GM23248 (cell line): ENCODE measurements around the gene PPT1. TPM values are rescaled to one million over a fixed set of nuclear protein-coding genes. Genes with fewer than 3 reads are reported as not detected.

ENCODE experiments used
- DNase-seq: peaks from one replicate; pipeline ENCODE4 v3.0.0-alpha.2; 2015
- H2AFZ ChIP-seq: fragments of 200-600 bp; sonication (generic); 2 replicates; pipeline ENCODE4 v1.6.1; 2016; ENCODE audit warnings: antibody characterized with exemption
- H3F3A ChIP-seq: fragments of 200-600 bp; sonication (generic); 2 replicates; pipeline ENCODE4 v1.6.1; 2016; ENCODE audit warnings: mild to moderate bottlenecking, antibody characterized with exemption, mixed run types; ENCODE audit not compliant: insufficient read depth
- H3K27ac ChIP-seq: fragments of 200-600 bp; sonication (generic); 2 replicates; pipeline ENCODE4 v1.5.1; 2016; ENCODE audit warnings: mild to moderate bottlenecking
- H3K27me3 ChIP-seq: fragments of 200-600 bp; sonication (generic); replicated peaks from 2 replicates; pipeline ENCODE4 v1.6.1; 2016; ENCODE audit warnings: mild to moderate bottlenecking; ENCODE audit not compliant: insufficient read depth
- H3K36me3 ChIP-seq: fragments of 200-600 bp; sonication (generic); 2 replicates; pipeline ENCODE4 v1.6.1; 2016; ENCODE audit warnings: low read depth, mild to moderate bottlenecking
- H3K4me1 ChIP-seq: fragments of 200-600 bp; sonication (generic); 2 replicates; pipeline ENCODE4 v1.6.1; 2016; ENCODE audit warnings: mild to moderate bottlenecking; ENCODE audit not compliant: insufficient read depth
- H3K4me2 ChIP-seq: fragments of 200-600 bp; sonication (generic); one replicate; pipeline ENCODE4 v1.6.1; 2016; ENCODE audit warnings: mild to moderate bottlenecking; ENCODE audit not compliant: unreplicated experiment
- H3K4me3 ChIP-seq: fragments of 200-600 bp; sonication (generic); 2 replicates; pipeline ENCODE4 v1.5.1; 2016; ENCODE audit warnings: mild to moderate bottlenecking
- H3K79me2 ChIP-seq: fragments of 200-600 bp; sonication (generic); 2 replicates; pipeline ENCODE4 v1.6.1; 2016; ENCODE audit warnings: mild to moderate bottlenecking; ENCODE audit not compliant: insufficient read depth
- H3K9ac ChIP-seq: fragments of 200-600 bp; sonication (generic); 2 replicates; pipeline ENCODE4 v1.6.1; 2016; ENCODE audit warnings: mild to moderate bottlenecking
- H3K9me2 ChIP-seq: fragments of 200-600 bp; sonication (generic); 2 replicates; pipeline ENCODE4 v1.6.1; 2016; ENCODE audit warnings: mixed run types, mild to moderate bottlenecking, moderate library complexity; ENCODE audit not compliant: insufficient read depth
- H3K9me3 ChIP-seq: fragments of 200-600 bp; sonication (generic); one replicate; pipeline ENCODE4 v1.6.1; 2017; ENCODE audit warnings: low read depth
- H4K20me1 ChIP-seq: fragments of 200-600 bp; sonication (generic); 2 replicates; pipeline ENCODE4 v1.6.0; 2016; ENCODE audit not compliant: insufficient read depth
- EZH2 ChIP-seq: fragments of 200-600 bp; sonication (generic); IDR thresholded peaks from 2 replicates; pipeline ENCODE4 v1.6.1; 2018; ENCODE audit warnings: antibody characterized with exemption, mild to moderate bottlenecking; ENCODE audit not compliant: insufficient read depth, poor library complexity, severe bottlenecking
- EZH2phosphoT487 ChIP-seq: fragments of 200-600 bp; sonication (generic); IDR thresholded peaks from 2 replicates; pipeline ENCODE4 v1.6.1; 2018; ENCODE audit warnings: antibody characterized with exemption, moderate library complexity, mild to moderate bottlenecking, low read depth; ENCODE audit not compliant: insufficient read depth
- WGBS, 2 experiments: methylation state at CpG; one replicate each; pipeline ENCODE4 v1.1.6; 2015 to 2017; ENCODE audit warnings: low lambda C conversion rate in 2 of 2, low coverage in 1 of 2; ENCODE audit errors: missing lambda C conversion rate in 2 of 2; 5-methylcytosine and 5-hydroxymethylcytosine counted together
- in situ Hi-C: fragments of 300-500 bp; cut with MboI; formaldehyde crosslinking; loops from 2 replicates; pipeline ENCODE4 v1.15.0; 2020
- polyA plus RNA-seq: library from polyadenylated mRNA; unstranded; fragments of >200 nt; fragmentation: Nextera tagmentation; extraction: Ambion mirVana; gene quantifications from 2 replicates; pipeline ENCODE4 v1.2.1, GENCODE V29; 2016
- total RNA-seq: library from RNA; depleted of rRNA; stranded (reverse); fragments of >200 nt; shearing (Covaris generic); gene quantifications from 2 replicates; pipeline ENCODE4 v1.2.3, GENCODE V29; 2014

The PPT1 gene
- total and polyA plus RNA-seq, 2 experiments from 2014 or later, result 38.3 to 54.0 TPM

DNA sequence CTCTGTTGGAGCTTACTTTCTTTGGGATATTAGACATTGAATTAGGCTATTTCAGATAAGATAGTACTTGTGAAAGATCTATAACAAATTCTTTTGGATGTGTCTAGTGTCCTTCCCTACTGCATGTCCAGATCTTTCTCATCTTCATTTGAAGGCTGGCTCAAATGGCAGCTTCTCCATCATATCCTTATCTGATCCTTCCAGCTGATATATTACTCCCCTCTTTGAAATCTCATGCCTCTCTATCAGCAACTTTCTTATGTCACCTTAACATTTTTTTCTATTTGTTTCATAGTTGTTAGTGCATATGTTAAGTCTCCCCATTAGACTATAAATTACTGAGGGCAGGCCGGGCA lies 39.0 kb downstream of the PPT1 start:
- H3K27ac ChIP-seq, result no peak overlapping the region
- H4K20me1 ChIP-seq, result peaks cover 48% of the 10 kb centered on the region

DNA sequence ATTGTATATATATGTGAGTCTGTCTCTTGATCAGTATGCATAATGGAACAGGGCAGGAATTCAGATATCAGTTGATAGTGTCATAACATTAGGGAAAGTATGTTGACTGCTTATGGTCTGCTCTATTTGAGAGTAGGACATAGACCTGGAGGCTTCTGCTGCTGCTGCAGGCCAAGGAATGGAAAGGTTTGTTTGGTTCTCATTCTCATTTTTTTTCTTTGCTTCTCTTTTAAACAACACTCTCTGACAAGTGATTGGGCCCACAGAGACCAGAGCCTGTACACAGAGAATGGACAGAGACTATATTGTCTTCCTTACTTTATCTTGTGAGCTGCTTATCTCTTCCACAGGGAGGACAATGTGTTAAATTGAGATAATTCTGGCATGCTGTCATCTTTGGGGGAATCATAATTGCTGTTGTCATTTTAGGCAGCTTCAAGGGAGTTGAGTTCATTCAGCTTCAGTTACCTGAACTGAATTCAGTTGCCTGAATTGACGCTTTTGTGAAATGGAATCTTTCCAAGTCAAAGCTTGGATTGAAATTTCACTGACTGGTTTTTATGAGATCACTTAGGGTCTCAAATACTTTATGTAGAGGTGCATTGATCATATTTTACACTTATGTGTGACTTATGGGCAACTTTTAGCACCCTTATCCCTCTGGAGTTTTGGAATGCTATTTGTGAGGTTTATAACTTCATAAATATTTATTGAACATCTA lies 39.6 kb downstream of the PPT1 start:
- Histone ChIP-seq H3K4me3 (no peak overlapping the region), H3K36me3 (peaks cover 34% of the 10 kb centered on the region), H4K20me1 (peaks cover 48% of the 10 kb centered on the region), H3K9me2 (no peaks in the 10 kb centered on the region), H3K9me3 (no peaks in the 10 kb centered on the region), H3K4me1 (peaks cover 33% of the 10 kb centered on the region), H3K27me3 (no peaks in the 10 kb centered on the region), H3K27ac (no peak overlapping the region), H3K9ac (no peak overlapping the region), H3F3A (peaks cover 56% of the 10 kb centered on the region), H2AFZ (no peak overlapping the region), H3K79me2 (peaks cover 99% of the 10 kb centered on the region), H3K4me2 (peak overlapping the region; percentile 17)
- in situ Hi-C loops, result no loop called here
- TF ChIP-seq EZH2 (no peak), EZH2phosphoT487 (no peak)
- DNase-seq, result no peak
- WGBS, 2 experiments, result 100% methylated on average over 1 of the region's 1 CpG

More for the DNA sequence above, 39.0 kb downstream of the PPT1 start:
- peaks cover 33% of the 10 kb centered on the region for H3K4me1 ChIP-seq
- H2AFZ ChIP-seq, result no peak overlapping the region
- DNase-seq, result no peak
- H3K79me2 ChIP-seq, result peaks cover 99% of the 10 kb centered on the region
- H3K9me3 ChIP-seq, result no peaks in the 10 kb centered on the region
- peak overlapping the region; percentile 17 for H3K4me2 ChIP-seq
- 94 to 97% methylated on average over 1 of the region's 1 CpG for WGBS, 2 experiments
- no peak for TF ChIP-seq EZH2phosphoT487
- TF ChIP-seq EZH2, result no peak
- peaks cover 56% of the 10 kb centered on the region for H3F3A ChIP-seq
- no peaks in the 10 kb centered on the region for H3K27me3 ChIP-seq
- no peaks in the 10 kb centered on the region for H3K9me2 ChIP-seq
- H3K9ac ChIP-seq, result no peak overlapping the region
- H3K4me3 ChIP-seq, result no peak overlapping the region
- in situ Hi-C loops, result no loop called here
- H3K36me3 ChIP-seq, result peaks cover 34% of the 10 kb centered on the region

GRCh38 chr1:40056519-40057309 lies 40.3 kb downstream of the PPT1 start:
- Histone ChIP-seq H3K9me2 (no peaks in the 10 kb centered on the region), H3K36me3 (peaks cover 28% of the 10 kb centered on the region), H4K20me1 (peaks cover 53% of the 10 kb centered on the region), H3K27me3 (no peaks in the 10 kb centered on the region), H3K9me3 (no peaks in the 10 kb centered on the region), H3K27ac (no peak overlapping the region), H3F3A (peaks cover 53% of the 10 kb centered on the region), H3K9ac (no peak overlapping the region), H3K4me3 (no peak overlapping the region), H3K79me2 (peaks cover 99% of the 10 kb centered on the region), H2AFZ (no peak overlapping the region), H3K4me1 (peaks cover 33% of the 10 kb centered on the region), H3K4me2 (no peak overlapping the region)
- TF ChIP-seq EZH2phosphoT487, result no peak
- no peak for TF ChIP-seq EZH2
- no peak for DNase-seq
- in situ Hi-C loops, result no loop called here
- WGBS, 2 experiments, result 96 to 97% methylated on average over 5 of the region's 5 CpGs

GRCh38 chr1:40053138-40053887 lies 43.7 kb downstream of the PPT1 start:
- no peak for DNase-seq
- 88 to 92% methylated on average over 11 of the region's 11 CpGs for WGBS, 2 experiments
- no peak overlapping the region for H3K27ac ChIP-seq
- no peak overlapping the region for H3K9ac ChIP-seq
- no peaks in the 10 kb centered on the region for H3K9me2 ChIP-seq
- TF ChIP-seq EZH2phosphoT487 (no peak), EZH2 (no peak)
- peaks cover 100% of the 10 kb centered on the region for H3K79me2 ChIP-seq
- H3F3A ChIP-seq, result peaks cover 39% of the 10 kb centered on the region
- peaks cover 21% of the 10 kb centered on the region for H3K4me1 ChIP-seq
- no peaks in the 10 kb centered on the region for H3K9me3 ChIP-seq
- peaks cover 7% of the 10 kb centered on the region; the same call in 1 of the 2 replicates for H3K36me3 ChIP-seq
- no peaks in the 10 kb centered on the region for H3K27me3 ChIP-seq
- peaks cover 35% of the 10 kb centered on the region for H4K20me1 ChIP-seq
- no peak overlapping the region for H2AFZ ChIP-seq
- no peak overlapping the region for H3K4me2 ChIP-seq
- in situ Hi-C loops, result no loop called here
- H3K4me3 ChIP-seq, result no peak overlapping the region
